GM12878 (cell line): ENCODE measurements around the gene BICD1. TPM values are rescaled to one million over a fixed set of nuclear protein-coding genes. Genes with fewer than 3 reads are reported as not detected.
"Not testable (repeated sequence)": the region's sequence is repeated elsewhere in the genome, so short reads cannot be mapped to it uniquely, and the experiment has no call there.

ENCODE experiments used
- ATAC-seq: fragments of 200-7000 bp; cut with Tn5 transposase; 3 replicates; pipeline ENCODE4 v1.9.1; 2020; ENCODE audit warnings: mild to moderate bottlenecking, moderate library complexity
- BruUV-seq: library from RNA; stranded (reverse); fragments of 400-500 nt; replicated peaks from 2 replicates; lab custom pipeline; 2021; lab: Mats Ljungman, UMichigan
- CTCF ChIA-PET: fragments of 300-600 bp; sonication (Branson Sonifier 250); formaldehyde crosslinking; extraction: SDS; loops from one replicate; lab custom pipeline; 2021; ENCODE audit warnings: inconsistent platforms; lab: Yijun Ruan, JAX
- POLR2A ChIA-PET: fragments of 350-600 bp; formaldehyde crosslinking; extraction: SDS; loops from one replicate; lab custom pipeline; 2021; ENCODE audit warnings: inconsistent platforms; lab: Charles Lee
- RAD21 ChIA-PET: fragments of 300-600 bp; sonication (Branson Sonifier 250); formaldehyde crosslinking; loops from one replicate; lab custom pipeline; 2023; ENCODE audit warnings: antibody characterized with exemption; ENCODE audit not compliant: unreplicated experiment; lab: Charles Lee
- SMC1A ChIA-PET: fragments of 300-600 bp; sonication (Branson Sonifier 250); formaldehyde crosslinking; loops from one replicate; lab custom pipeline; 2023; ENCODE audit not compliant: unreplicated experiment, uncharacterized antibody; lab: Charles Lee
- DNase-seq: peaks from one replicate; pipeline ENCODE4 v3.0.0-alpha.2; 2011; ENCODE audit warnings: low read depth, low spot score
- FAIRE-seq: peaks from 3 replicates; lab custom pipeline; 2011; peaks lifted over from hg19 to GRCh38; lab: Jason Lieb, UNC
- H2AFZ ChIP-seq: 2 replicates; pipeline ENCODE4 v1.6.0; 2011; ENCODE audit warnings: low read depth, low read length, control low read depth; ENCODE audit not compliant: control insufficient read depth
- H3K27ac ChIP-seq: 2 replicates; pipeline ENCODE4 v1.5.1; 2011; ENCODE audit warnings: control low read depth; ENCODE audit not compliant: control insufficient read depth, insufficient read depth
- H3K27me3 ChIP-seq, 2 experiments: replicated peaks in 1 of 2; 2 replicates each; pipeline versions ENCODE4 v1.6.0 to v1.6.1; 2011; ENCODE audit warnings: low read length in 1 of 2; ENCODE audit not compliant: control insufficient read depth in 2 of 2, insufficient read depth in 2 of 2
- H3K36me3 ChIP-seq, 2 experiments: 2 replicates each; pipeline ENCODE4 v1.5.1; 2011; ENCODE audit warnings: low read length in 1 of 2; ENCODE audit not compliant: control insufficient read depth in 2 of 2, insufficient read depth in 2 of 2
- H3K4me1 ChIP-seq: 2 replicates; pipeline ENCODE4 v1.6.1; 2011; ENCODE audit warnings: mild to moderate bottlenecking, low read length, moderate library complexity, mixed read lengths; ENCODE audit not compliant: control insufficient read depth, insufficient read depth
- H3K4me2 ChIP-seq: 2 replicates; pipeline ENCODE4 v1.6.0; 2011; ENCODE audit warnings: control low read depth; ENCODE audit not compliant: control insufficient read depth, insufficient read depth
- H3K4me3 ChIP-seq: fragments of 200-600 bp; sonication (generic); 2 replicates; pipeline ENCODE4 v1.5.1; 2016
- H3K79me2 ChIP-seq: 2 replicates; pipeline ENCODE4 v1.6.0; 2011; ENCODE audit warnings: low read length; ENCODE audit not compliant: control insufficient read depth, insufficient read depth
- H3K9ac ChIP-seq: 2 replicates; pipeline ENCODE4 v1.8.0; 2011; ENCODE audit warnings: low read length, control low read depth, mixed read lengths; ENCODE audit not compliant: control insufficient read depth, insufficient read depth
- H3K9me3 ChIP-seq: replicated peaks from 3 replicates; pipeline ENCODE4 v1.5.1; 2011; ENCODE audit warnings: mild to moderate bottlenecking, low read length; ENCODE audit not compliant: control insufficient read depth, insufficient read depth
- H4K20me1 ChIP-seq: 2 replicates; pipeline ENCODE4 v1.6.0; 2011; ENCODE audit not compliant: control insufficient read depth, insufficient read depth
- CBX3 ChIP-seq: fragments of 200-600 bp; sonication (generic); IDR thresholded peaks from 2 replicates; pipeline ENCODE4 v1.6.1; 2016; ENCODE audit warnings: low read depth, borderline replicate concordance
- CBX5 ChIP-seq: sonication (generic); IDR thresholded peaks from 2 replicates; pipeline ENCODE4 v1.6.1; 2016; ENCODE audit warnings: low read depth, moderate library complexity, mild to moderate bottlenecking, inconsistent platforms
- GABPA ChIP-seq: IDR thresholded peaks from 2 replicates; pipeline ENCODE4 v1.6.1; 2014; ENCODE audit warnings: antibody characterized with exemption, low read depth, mild to moderate bottlenecking, inconsistent platforms
- IRF5 ChIP-seq: fragments of 450-650 bp; IDR thresholded peaks from 2 replicates; pipeline ENCODE4 v1.6.1; 2017; ENCODE audit warnings: borderline replicate concordance
- MXI1 ChIP-seq: fragments of 150-350 bp; IDR thresholded peaks from 2 replicates; pipeline ENCODE4 v1.6.1; 2011; ENCODE audit warnings: low read depth, mild to moderate bottlenecking, inconsistent platforms, low read length, improper control_type of control experiment
- NFXL1 ChIP-seq: fragments of 450-650 bp; IDR thresholded peaks from 2 replicates; pipeline ENCODE4 v1.6.1; 2017; ENCODE audit warnings: antibody characterized with exemption, mild to moderate bottlenecking, borderline replicate concordance
- SMAD1 ChIP-seq: fragments of 450-650 bp; IDR thresholded peaks from 2 replicates; pipeline ENCODE4 v1.6.1; 2018; ENCODE audit warnings: mild to moderate bottlenecking, low read depth; ENCODE audit not compliant: partially characterized antibody
- TCF3 ChIP-seq: IDR thresholded peaks from 2 replicates; pipeline ENCODE4 v1.6.1; 2012; ENCODE audit warnings: low read depth, mild to moderate bottlenecking, low read length, borderline replicate concordance; ENCODE audit not compliant: insufficient read depth
- ZSCAN29 ChIP-seq: fragments of 450-650 bp; IDR thresholded peaks from 2 replicates; pipeline ENCODE4 v1.6.1; 2017; ENCODE audit warnings: mild to moderate bottlenecking, moderate library complexity
- WGBS: methylation state at CpG from one replicate; pipeline ENCODE4 v1.1.6; 2016; ENCODE audit warnings: low lambda C conversion rate; ENCODE audit not compliant: insufficient replicate concordance, insufficient coverage; ENCODE audit errors: missing lambda C conversion rate; 5-methylcytosine and 5-hydroxymethylcytosine counted together
- in situ Hi-C: fragments of 300-500 bp; cut with MboI; formaldehyde crosslinking; loops from 9 replicates; pipeline ENCODE4 v1.14.3; 2018; ENCODE audit warnings: mixed read lengths
- intact Hi-C: fragments of 100-400 bp; cut with micrococcal nuclease; formaldehyde crosslinking; loops from one replicate; pipeline ENCODE4 v1.14.2; 2022; ENCODE audit not compliant: unreplicated experiment
- polyA plus RNA-seq, 11 experiments: library from polyadenylated mRNA; depleted of rRNA in 4 of 11; unstranded in 6 of 11; stranded (reverse) in 5 of 11; fragments of >200 nt; fragmentation: Nextera tagmentation in 4 of 11; fragmentation: Illumina TruSeq in 1 of 11; extraction: Ambion mirVana in 4 of 11; extraction: Trizol in 1 of 11; gene quantifications; 1 replicate in 1 of 11; 2 replicates in 10 of 11; pipeline versions ENCODE4 v1.2.1 to v1.2.3, GENCODE V29; 2011 to 2016; ENCODE audit warnings: inconsistent platforms in 2 of 11, missing spikeins in 2 of 11, low read depth in 1 of 11
- total RNA-seq, 4 experiments: library from RNA; depleted of rRNA in 3 of 4; stranded (reverse); fragments of >200 nt in 3 of 4; fragmentation: Illumina TruSeq in 1 of 4; extraction: Trizol in 1 of 4; gene quantifications; 2 replicates each; pipeline versions ENCODE4 v1.2.1 to v1.2.3, GENCODE V29; 2013 to 2021

BICD1 gene
- total and polyA plus RNA-seq, 10 of the 15 experiments (the other 5 are each of a cell fraction or from before 2014, with no cell fraction given) = 4.7 to 32.5 (median 14.4) TPM

- TF ChIP-seq TCF3 = no peak
- no peak for TF ChIP-seq MXI1
- no peak for TF ChIP-seq SMAD1
- TF ChIP-seq CBX3 = no peak
- no peak for TF ChIP-seq NFXL1
- TF ChIP-seq IRF5 = no peak
- no peak for TF ChIP-seq GABPA
- TF ChIP-seq ZSCAN29 = no peak
- TF ChIP-seq CBX5 = no peak
Measured at GRCh38 chr12:32183650-32184049, 77.0 kb downstream of the BICD1 start (continued).

GRCh38 chr12:32187127-32187526, 80.5 kb downstream of the BICD1 start:
- H3K36me3 ChIP-seq, H3K4me3 ChIP-seq, H3K4me1 ChIP-seq, H4K20me1 ChIP-seq, SMC1A ChIA-PET, BruUV-seq, ATAC-seq, H3K4me2 ChIP-seq, H3K79me2 ChIP-seq, H3K27ac ChIP-seq, in situ Hi-C loops, H3K9ac ChIP-seq, RAD21 ChIA-PET, H3K9me3 ChIP-seq, DNase-seq, CTCF ChIA-PET, H3K27me3 ChIP-seq, FAIRE-seq, intact Hi-C loops, H2AFZ ChIP-seq, POLR2A ChIA-PET: not testable (repeated sequence)
- 95% methylated on average over 8 of the region's 8 CpGs for WGBS
